Liver (tissue), 9 donors: Measurements from ENCODE around the gene BAIAP2L1. TPM values are rescaled to one million over a fixed set of nuclear protein-coding genes. Genes with fewer than 3 reads are reported as not detected.
A peak's percentile ranks its signal among the peaks of the same experiment; 100 is the strongest.

Experiments
- DNase-seq: peaks from one replicate; pipeline ENCODE4 v3.0.0-alpha.2; 2017; ENCODE audit warnings: low spot score
- H3K27ac ChIP-seq, 2 donors: one replicate each; pipeline ENCODE4 v1.7.0; 2013; ENCODE audit warnings: inconsistent platforms in 2 of 2, low read length in 2 of 2, control low read depth in 1 of 2, low read depth in 1 of 2, mild to moderate bottlenecking in 1 of 2
- H3K27me3 ChIP-seq, 4 donors: one replicate each; pipeline versions ENCODE4 v1.6.1 to v1.7.0; 2013; ENCODE audit warnings: low read length in 3 of 4, inconsistent platforms in 1 of 4, mild to moderate bottlenecking in 1 of 4, moderate library complexity in 1 of 4; ENCODE audit not compliant: control insufficient read depth in 4 of 4, insufficient read depth in 4 of 4
- H3K36me3 ChIP-seq, 4 donors: one replicate each; pipeline versions ENCODE4 v1.6.1 to v1.7.0; 2013; ENCODE audit warnings: low read length in 3 of 4, mild to moderate bottlenecking in 3 of 4, low read depth in 1 of 4, moderate library complexity in 1 of 4; ENCODE audit not compliant: control insufficient read depth in 4 of 4, insufficient read depth in 3 of 4
- H3K4me1 ChIP-seq, 4 donors: one replicate each; pipeline versions ENCODE4 v1.6.1 to v1.7.0; 2013; ENCODE audit warnings: low read length in 3 of 4, mild to moderate bottlenecking in 3 of 4, moderate library complexity in 1 of 4; ENCODE audit not compliant: control insufficient read depth in 4 of 4, insufficient read depth in 4 of 4
- H3K4me3 ChIP-seq, 3 donors: one replicate each; pipeline versions ENCODE4 v1.6.1 to v1.7.0; 2013; ENCODE audit warnings: low read length in 3 of 3, control low read depth in 1 of 3, low read depth in 1 of 3, mild to moderate bottlenecking in 1 of 3
- H3K9ac ChIP-seq, 2 donors: one replicate each; pipeline ENCODE4 v1.7.0; 2013; ENCODE audit warnings: low read length in 2 of 2, mild to moderate bottlenecking in 2 of 2, moderate library complexity in 2 of 2, control low read depth in 1 of 2, low read depth in 1 of 2
- H3K9me3 ChIP-seq, 4 donors: one replicate each; pipeline versions ENCODE4 v1.6.1 to v1.7.0; 2013; ENCODE audit warnings: low read length in 3 of 4; ENCODE audit not compliant: control insufficient read depth in 4 of 4
- ATF3 ChIP-seq: IDR thresholded peaks from 2 replicates; pipeline ENCODE4 v1.6.1; 2016; ENCODE audit warnings: antibody characterized with exemption
- CTCF ChIP-seq: fragments of 150-350 bp; IDR thresholded peaks from 2 replicates; pipeline ENCODE4 v1.5.1; 2017; ENCODE audit warnings: improper control_type of control experiment, low read depth, low read length; ENCODE audit not compliant: missing input control
- EGR1 ChIP-seq, 2 donors: IDR thresholded peaks; 2 replicates each; pipeline ENCODE4 v1.6.1; 2016 to 2018; ENCODE audit warnings: antibody characterized with exemption in 2 of 2, low read depth in 2 of 2
- FOXA1 ChIP-seq: IDR thresholded peaks from 2 replicates; pipeline ENCODE4 v1.6.1; 2016; ENCODE audit warnings: antibody characterized with exemption
- FOXA2 ChIP-seq: IDR thresholded peaks from 2 replicates; pipeline ENCODE4 v1.6.1; 2016; ENCODE audit warnings: antibody characterized with exemption
- GABPA ChIP-seq, 2 donors: IDR thresholded peaks in 1 of 2; conservative IDR thresholded peaks in 1 of 2; 2 replicates each; pipeline ENCODE4 v1.6.1; 2016; ENCODE audit warnings: antibody characterized with exemption in 2 of 2, mild to moderate bottlenecking in 1 of 2, moderate library complexity in 1 of 2
- HNF4A ChIP-seq, 2 donors: conservative IDR thresholded peaks; 2 replicates each; pipeline ENCODE4 v1.6.1; 2016; ENCODE audit warnings: antibody characterized with exemption in 2 of 2, mild to moderate bottlenecking in 2 of 2
- HNF4G ChIP-seq: IDR thresholded peaks from 2 replicates; pipeline ENCODE4 v1.6.1; 2016; ENCODE audit warnings: antibody characterized with exemption
- JUND ChIP-seq, 2 donors: IDR thresholded peaks; 2 replicates each; pipeline ENCODE4 v1.6.1; 2016; ENCODE audit warnings: antibody characterized with exemption in 2 of 2
- MAX ChIP-seq: IDR thresholded peaks from 2 replicates; pipeline ENCODE4 v1.6.1; 2016; ENCODE audit warnings: antibody characterized with exemption
- NR2F2 ChIP-seq: IDR thresholded peaks from 2 replicates; pipeline ENCODE4 v1.6.1; 2016; ENCODE audit warnings: antibody characterized with exemption
- RAD21 ChIP-seq, 2 donors: IDR thresholded peaks; 2 replicates each; pipeline ENCODE4 v1.6.1; 2016; ENCODE audit warnings: antibody characterized with exemption in 2 of 2, mild to moderate bottlenecking in 2 of 2
- REST ChIP-seq: IDR thresholded peaks from 2 replicates; pipeline ENCODE4 v1.6.1; 2016; ENCODE audit warnings: antibody characterized with exemption, mild to moderate bottlenecking
- RXRA ChIP-seq, 2 donors: IDR thresholded peaks; 2 replicates each; pipeline ENCODE4 v1.6.1; 2017 to 2018; ENCODE audit warnings: antibody characterized with exemption in 2 of 2, mild to moderate bottlenecking in 1 of 2
- SP1 ChIP-seq: IDR thresholded peaks from 2 replicates; pipeline ENCODE4 v1.6.1; 2018; ENCODE audit warnings: antibody characterized with exemption, mild to moderate bottlenecking
- TAF1 ChIP-seq: conservative IDR thresholded peaks from 2 replicates; pipeline ENCODE4 v1.6.1; 2016; ENCODE audit warnings: antibody characterized with exemption, mild to moderate bottlenecking
- YY1 ChIP-seq: IDR thresholded peaks from 2 replicates; pipeline ENCODE4 v1.6.1; 2016; ENCODE audit warnings: antibody characterized with exemption, mild to moderate bottlenecking
- ZBTB33 ChIP-seq: IDR thresholded peaks from 2 replicates; pipeline ENCODE4 v1.6.1; 2016; ENCODE audit warnings: antibody characterized with exemption
- WGBS: extraction: QIAGEN DNeasy Blood & Tissue Kit; methylation state at CpG from one replicate; pipeline ENCODE4 v1.1.7; 2013; 5-methylcytosine and 5-hydroxymethylcytosine counted together
- polyA plus RNA-seq, 2 donors: library from polyadenylated mRNA; stranded (reverse) in 1 of 2; unstranded in 1 of 2; fragments of 200-250 nt in 1 of 2; fragments of >200 nt in 1 of 2; fragmentation: Nextera tagmentation in 1 of 2; extraction: Ambion mirVana in 1 of 2; gene quantifications; one replicate each; pipeline versions ENCODE4 v1.2.1 to v1.2.3, GENCODE V29; 2013 to 2015
- total RNA-seq, 2 donors: library from RNA; depleted of rRNA; stranded (reverse); fragments of >200 nt; gene quantifications; one replicate each; pipeline ENCODE4 v1.2.3, GENCODE V29; 2014
- donor health status: healthy.
- donor health status: healthy.
- donor health status: healthy.
- donor health status: healthy.
- donor health status: healthy.

Gene BAIAP2L1
- total and polyA plus RNA-seq, 4 donors: 5.4 to 8.9 (median 8.7) TPM

GRCh38 chr7:98281757-98282606 lies 118.9 kb downstream of the BAIAP2L1 start:
- TF ChIP-seq JUND (IDR thresholded peaks at IDR 0.05) (no peak), RXRA (IDR thresholded peaks at IDR 0.05) (peak in 1 of 2 donors; percentile 21)
- Histone ChIP-seq H3K9me3 (no peaks in the 10 kb centered on the region), H3K9ac (peak overlapping the region; percentile 90 to 95), H3K4me3 (peak overlapping the region; percentile 33 to 88 (median 74)), H3K27me3 (no peaks in the 10 kb centered on the region), H3K27ac (peak overlapping the region; percentile 83 to 87), H3K36me3 (peaks cover 0 to 1% (median 0%) of the 10 kb centered on the region in 4 donors), H3K4me1 (peaks cover 31 to 58% (median 49%) of the 10 kb centered on the region in 4 donors)
- peak; percentile 56 for DNase-seq
- WGBS: 1% methylated on average over 77 of the region's 77 CpGs

- H3K4me1 ChIP-seq: peaks cover 26 to 54% (median 48%) of the 10 kb centered on the region in 4 donors
These were observed 119.8 kb downstream of the BAIAP2L1 start, which contains the start of gene BRI3 for GRCh38 chr7:98280791-98281756. BRI3 (plus strand) TSS chr7:98281686; CDS start chr7:98281796, 110 bp downstream.

More at GRCh38 chr7:98280791-98281756, 119.8 kb downstream of the BAIAP2L1 start, which contains the start of gene BRI3:
- Histone ChIP-seq H3K27me3 (no peaks in the 10 kb centered on the region), H3K36me3 (no peaks in the 10 kb centered on the region), H3K9ac (peak within 1 kb of the TSS; percentile 90 to 95), H3K4me3 (peak within 1 kb of the TSS; percentile 33 to 88 (median 74)), H3K27ac (peak within 1 kb of the TSS; percentile 94 to 99), H3K9me3 (no peaks in the 10 kb centered on the region)
- peak; percentile 99 for DNase-seq
- TF ChIP-seq FOXA2 (no peak), RXRA (IDR thresholded peaks at IDR 0.05) (peak; percentile 51 to 79), HNF4G (peak; percentile 40), RAD21 (IDR thresholded peaks at IDR 0.05) (no peak), EGR1 (IDR thresholded peaks at IDR 0.05; ENCODE audit: low read depth in 2 of 2) (peak in 1 of 2 donors; percentile 4), CTCF (peak; percentile 14), NR2F2 (no peak), MAX (peak; percentile 32), ATF3 (no peak), SP1 (peak; percentile 85), GABPA (IDR thresholded peaks at IDR 0.05 in 1 of 2, conservative IDR thresholded peaks at IDR 0.05 in 1 of 2) (no peak), FOXA1 (no peak), YY1 (peak; percentile 77), JUND (IDR thresholded peaks at IDR 0.05) (peak in 1 of 2 donors; percentile 47), TAF1 (peak; percentile 90), ZBTB33 (peak; percentile 27), HNF4A (conservative IDR thresholded peaks at IDR 0.05) (peak; percentile 60 to 73), REST (peak; percentile 85)
- WGBS: under 1% methylated on average over 92 of the region's 92 CpGs
